Epithelial cell of proximal tubule (primary cell): ENCODE measurements around the gene AKAP7. TPM values are rescaled to one million over a fixed set of nuclear protein-coding genes. Genes with fewer than 3 reads are reported as not detected.

Source experiments
- DNase-seq: peaks from one replicate; pipeline ENCODE4 v3.0.0-alpha.2; 2011; ENCODE audit warnings: low read depth
- H3K4me3 ChIP-seq: 2 replicates; pipeline ENCODE4 v1.5.1; 2011; ENCODE audit warnings: low read depth, mild to moderate bottlenecking, low read length
- total RNA-seq: library from RNA; depleted of rRNA; stranded (reverse); fragments of >200 nt; gene quantifications from 2 replicates; pipeline ENCODE4 v1.2.3, GENCODE V29; 2015
- TF ChIP-seq, protein P1 (sequence below): conservative IDR thresholded peaks from 2 replicates; pipeline ENCODE4 v1.5.1; 2012; ENCODE audit warnings: low read depth, mild to moderate bottlenecking, low read length

The AKAP7 gene
- total RNA-seq, 1 donor from 2014 or later: 3.5 TPM

DNA sequence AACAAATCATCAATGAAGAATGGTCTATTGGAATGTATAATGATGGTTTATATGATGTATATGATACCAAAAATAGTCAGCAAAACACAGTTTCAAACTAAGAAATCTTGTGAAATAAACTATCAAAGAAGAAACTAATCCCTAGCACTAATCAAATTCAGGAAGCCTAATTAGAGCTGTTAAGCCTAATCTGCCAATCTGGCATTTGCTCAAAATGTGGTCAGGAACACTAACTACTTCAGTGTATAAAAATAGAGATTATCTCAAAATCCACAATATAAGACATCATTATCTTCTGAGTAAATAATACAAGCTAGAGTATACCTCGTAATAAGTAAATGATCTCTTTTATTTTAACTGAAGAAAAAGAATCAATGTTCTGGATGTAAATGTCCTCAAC lies 12.8 kb upstream of the AKAP7 start:
- H3K4me3 ChIP-seq: no peak overlapping the region

DNA sequence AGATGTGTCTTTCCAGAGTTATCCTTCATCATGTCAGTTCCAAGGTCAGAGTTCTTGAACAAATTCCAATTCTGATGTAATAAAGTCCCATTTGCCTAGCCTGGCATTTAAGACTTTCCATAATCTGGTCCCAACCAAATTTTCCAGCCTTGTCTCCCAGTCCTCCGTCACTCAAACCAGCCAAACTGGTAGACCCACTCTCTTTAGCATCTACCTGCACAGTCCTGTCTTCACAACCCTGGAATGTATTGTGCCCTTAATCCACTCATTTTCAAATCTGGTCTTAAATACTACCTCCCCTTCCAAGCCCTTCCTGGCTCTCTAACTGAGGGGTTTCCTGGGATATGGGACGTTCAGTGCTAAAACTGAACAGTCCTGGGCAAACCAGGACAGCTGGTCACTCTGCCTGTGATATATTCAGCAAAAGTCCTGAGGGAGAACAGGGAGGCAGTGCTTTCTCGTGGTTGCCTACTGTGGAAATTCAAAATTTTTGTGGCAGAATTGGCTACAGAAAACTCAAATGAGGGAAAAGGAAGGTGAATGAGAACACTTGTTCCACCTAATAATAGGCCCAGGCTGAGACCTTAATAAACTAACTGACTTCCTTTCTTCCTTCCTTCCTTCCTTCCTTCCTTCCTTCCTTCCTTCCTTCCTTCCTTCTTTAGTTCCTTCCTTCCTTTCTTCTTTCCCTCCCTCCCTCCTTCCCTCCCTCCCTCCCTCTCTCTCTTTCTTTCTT lies 10.8 kb upstream of the AKAP7 start:
- no peak overlapping the region for H3K4me3 ChIP-seq
- no peak for DNase-seq
- TF ChIP-seq, protein P1, sequence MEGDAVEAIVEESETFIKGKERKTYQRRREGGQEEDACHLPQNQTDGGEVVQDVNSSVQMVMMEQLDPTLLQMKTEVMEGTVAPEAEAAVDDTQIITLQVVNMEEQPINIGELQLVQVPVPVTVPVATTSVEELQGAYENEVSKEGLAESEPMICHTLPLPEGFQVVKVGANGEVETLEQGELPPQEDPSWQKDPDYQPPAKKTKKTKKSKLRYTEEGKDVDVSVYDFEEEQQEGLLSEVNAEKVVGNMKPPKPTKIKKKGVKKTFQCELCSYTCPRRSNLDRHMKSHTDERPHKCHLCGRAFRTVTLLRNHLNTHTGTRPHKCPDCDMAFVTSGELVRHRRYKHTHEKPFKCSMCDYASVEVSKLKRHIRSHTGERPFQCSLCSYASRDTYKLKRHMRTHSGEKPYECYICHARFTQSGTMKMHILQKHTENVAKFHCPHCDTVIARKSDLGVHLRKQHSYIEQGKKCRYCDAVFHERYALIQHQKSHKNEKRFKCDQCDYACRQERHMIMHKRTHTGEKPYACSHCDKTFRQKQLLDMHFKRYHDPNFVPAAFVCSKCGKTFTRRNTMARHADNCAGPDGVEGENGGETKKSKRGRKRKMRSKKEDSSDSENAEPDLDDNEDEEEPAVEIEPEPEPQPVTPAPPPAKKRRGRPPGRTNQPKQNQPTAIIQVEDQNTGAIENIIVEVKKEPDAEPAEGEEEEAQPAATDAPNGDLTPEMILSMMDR: no peak

More for the DNA sequence above, 12.8 kb upstream of the AKAP7 start:
- DNase-seq: no peak
- TF ChIP-seq, protein P1: no peak

DNA sequence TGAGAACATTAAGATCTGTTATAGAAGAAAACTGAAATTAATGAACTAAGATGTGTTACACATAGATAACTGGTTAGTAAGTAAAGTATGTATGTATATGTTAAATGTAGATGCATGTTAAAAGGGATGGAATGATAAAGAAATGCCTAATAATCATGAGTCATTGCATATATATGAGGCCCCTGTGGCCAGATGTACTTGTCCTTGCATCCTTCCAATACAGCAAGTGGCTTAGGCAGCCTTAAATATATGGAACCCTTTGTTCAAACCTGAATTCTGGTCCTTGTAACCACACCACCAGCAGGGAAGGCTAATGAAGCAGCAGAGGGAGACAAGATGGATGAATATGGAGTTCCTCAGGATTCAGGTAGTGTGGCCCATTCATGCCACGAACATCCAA lies 9.8 kb upstream of the AKAP7 start:
- no peak for DNase-seq
- H3K4me3 ChIP-seq: no peak overlapping the region
- TF ChIP-seq, protein P1: no peak

DNA sequence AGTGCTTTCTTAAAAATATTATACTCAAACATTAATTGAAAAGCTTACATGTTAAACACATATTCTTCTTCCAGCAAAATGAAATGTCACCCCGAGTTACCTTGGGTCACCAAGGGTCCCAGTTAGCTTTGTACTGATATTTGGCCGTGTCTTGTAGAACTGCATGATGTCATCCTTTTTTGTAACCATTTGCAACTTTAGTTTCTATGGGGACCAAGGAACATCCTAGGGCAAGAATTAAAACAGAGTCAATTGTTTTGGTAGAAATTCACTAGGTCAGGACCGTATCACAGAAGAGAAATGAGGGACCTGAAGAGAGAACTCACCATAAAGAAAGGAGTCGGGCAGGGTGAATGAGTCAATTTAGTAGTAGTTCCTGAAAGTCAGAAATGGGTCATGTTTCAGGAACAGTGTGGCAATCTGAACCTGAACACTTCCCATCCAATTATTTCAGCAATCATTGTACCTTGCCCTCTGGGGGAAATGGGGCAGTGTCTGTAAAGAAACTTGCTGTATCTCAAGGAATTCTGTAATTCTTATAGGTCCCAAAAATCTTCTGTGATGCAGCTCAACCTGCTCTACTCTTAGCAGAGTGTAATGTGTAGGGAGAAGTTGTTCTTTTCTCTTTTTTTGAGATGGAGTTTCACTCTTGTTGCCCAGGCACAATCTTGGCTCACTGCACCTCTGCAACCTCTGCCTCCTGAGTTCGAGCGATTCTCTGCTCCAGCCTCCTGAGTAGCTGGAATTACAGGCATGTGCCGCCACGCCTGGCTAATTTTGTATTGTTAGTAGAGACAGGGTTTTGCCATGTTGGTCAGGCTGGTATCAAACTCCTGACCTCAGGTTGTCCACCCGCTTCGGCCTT lies 5.3 kb upstream of the AKAP7 start:
- TF ChIP-seq, protein P1: no peak
- DNase-seq: no peak
- H3K4me3 ChIP-seq: no peak overlapping the region

DNA sequence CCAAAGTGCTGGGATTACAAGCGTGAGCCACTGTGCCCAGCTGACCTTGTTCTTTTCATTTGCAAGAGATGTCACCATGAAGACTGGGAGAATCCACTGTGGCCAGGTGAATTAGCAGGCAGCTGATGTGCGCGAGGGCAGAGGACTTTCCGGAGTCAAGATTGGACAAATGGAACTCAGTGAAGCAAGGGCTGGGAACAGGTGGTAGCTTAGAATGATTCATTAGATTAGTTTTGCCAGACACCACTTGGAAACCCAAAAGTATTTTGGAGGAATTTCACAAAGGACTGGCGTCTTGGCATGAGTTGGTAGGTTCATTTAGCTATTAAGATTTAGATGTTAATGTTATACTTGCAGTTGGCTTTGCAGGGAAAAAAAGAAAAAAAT lies 4.7 kb upstream of the AKAP7 start:
- no peak overlapping the region for H3K4me3 ChIP-seq
- TF ChIP-seq, protein P1: no peak
- DNase-seq: no peak

DNA sequence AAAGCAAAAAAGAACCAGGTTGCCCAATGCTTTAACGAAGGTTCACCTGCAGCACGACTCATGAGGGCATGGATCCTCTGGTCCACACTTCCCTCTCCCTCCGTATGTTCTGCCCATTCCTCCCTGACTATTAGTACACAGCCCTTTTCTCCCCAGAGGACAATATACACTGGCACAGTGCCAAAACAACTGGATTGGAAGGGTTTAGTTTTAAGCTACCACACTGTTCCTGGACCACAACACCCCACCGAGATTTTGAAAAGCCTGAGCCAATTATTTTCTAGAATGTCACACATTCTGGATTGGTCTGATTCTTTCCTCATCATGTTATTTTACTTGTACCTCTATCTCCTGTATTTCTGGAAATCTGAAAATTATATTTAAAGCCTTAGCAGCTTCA lies 2.9 kb upstream of the AKAP7 start:
- TF ChIP-seq, protein P1: no peak
- no peak overlapping the region for H3K4me3 ChIP-seq
- DNase-seq: no peak
